ENCODE results near the gene CTDSP1. TPM values are rescaled to one million over a fixed set of nuclear protein-coding genes. Genes with fewer than 3 reads are reported as not detected.
A peak's percentile ranks its signal among the peaks of the same experiment; 100 is the strongest.

The CTDSP1 gene
- total RNA-seq, 2 experiments from 2014 or later: 57.7 to 65.4 TPM

DNA sequence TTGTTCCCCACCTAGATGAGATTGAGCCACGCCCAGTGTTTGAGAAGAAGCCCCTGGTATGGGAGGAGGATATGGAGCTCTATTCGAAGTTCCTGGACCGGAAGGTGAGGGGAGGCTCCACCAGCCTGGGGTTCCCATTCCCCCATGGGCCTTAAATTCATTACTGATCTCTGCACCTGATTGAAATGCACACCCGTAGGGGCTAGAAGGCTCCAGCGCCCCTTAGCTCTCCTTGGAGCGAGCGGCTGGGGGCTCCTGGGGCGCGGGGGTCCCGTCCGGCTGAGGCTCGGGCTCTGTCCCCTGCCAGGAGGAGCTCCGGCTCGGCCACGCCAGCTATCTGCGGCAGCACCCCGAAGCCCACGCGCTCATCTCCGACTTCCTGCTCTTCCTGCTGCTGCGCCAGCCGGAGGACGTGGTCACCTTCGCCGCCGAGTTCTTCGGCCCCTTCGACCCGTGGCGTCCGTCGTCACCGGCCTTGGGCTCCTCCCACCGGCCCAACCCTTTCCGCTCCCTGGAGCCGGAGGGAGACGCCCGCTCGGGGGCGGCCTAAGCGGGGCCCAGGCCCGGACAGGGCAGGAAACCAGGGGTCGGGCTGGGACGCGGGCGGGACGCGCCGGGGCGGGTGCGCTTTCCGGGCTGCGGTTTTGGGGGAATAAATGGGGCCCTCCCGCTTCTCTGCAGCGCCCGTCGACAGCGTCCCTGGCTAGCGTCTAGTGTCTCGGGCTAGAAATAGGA is 32.1 kb upstream of the CTDSP1 start:
- H3K4me1 Mint-ChIP-seq: peaks cover 20% of the 10 kb centered on the region
- ATAC-seq: peak; percentile 96
- H3K4me3 Mint-ChIP-seq: peak overlapping the region; percentile 72
- no peaks in the 10 kb centered on the region for H3K9me3 Mint-ChIP-seq (ENCODE audit: low read depth)
- peak; percentile 80 for DNase-seq
- no peaks in the 10 kb centered on the region for H3K27me3 Mint-ChIP-seq
- CTCF ChIA-PET: interaction anchor here (0.7 to 1.2 kb wide), 4 partner anchors 41 to 97 kb away, joined by 3 to 6 read pairs (median 4); partner anchors contain the start of genes AAMP and PNKD
- H3K27ac Mint-ChIP-seq: peak overlapping the region; percentile 67
- intact Hi-C loops (cut with DNase I, micrococcal nuclease): loop anchor here in 1 of 2 experiments (1.0 kb wide), 1 partner anchor 29 kb away; no protein-coding TSS in a partner anchor
- H3K36me3 Mint-ChIP-seq (ENCODE audit: low read depth): no peaks in the 10 kb centered on the region
- POLR2A ChIA-PET: no interaction called here

DNA sequence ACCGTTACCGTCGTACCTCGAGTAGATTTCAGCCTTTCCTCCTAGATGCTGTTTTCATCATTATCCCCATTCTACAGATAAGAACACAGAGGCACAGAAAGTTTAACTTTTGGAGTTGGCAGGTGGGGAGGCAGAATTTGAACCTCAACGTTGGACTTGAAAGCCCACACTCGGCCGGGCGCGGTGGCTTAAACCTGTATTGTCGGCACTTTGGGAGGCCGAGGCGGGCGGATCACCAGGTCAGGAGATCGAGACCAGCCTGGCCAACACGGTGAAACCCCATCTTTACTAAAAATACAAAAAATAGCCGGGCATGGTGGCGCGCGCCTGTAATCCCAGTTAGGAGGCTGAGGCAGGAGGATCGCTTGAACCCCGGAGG is 31.5 kb upstream of the CTDSP1 start:
- Mint-ChIP-seq H3K4me3 (peak overlapping the region; percentile 72), H3K27ac (peak overlapping the region; percentile 63), H3K27me3 (no peaks in the 10 kb centered on the region), H3K36me3 (ENCODE audit: low read depth) (no peaks in the 10 kb centered on the region), H3K4me1 (peaks cover 20% of the 10 kb centered on the region), H3K9me3 (ENCODE audit: low read depth) (no peaks in the 10 kb centered on the region)
- intact Hi-C loops (cut with DNase I, micrococcal nuclease): no loop called here
- no peak for ATAC-seq
- ChIA-PET POLR2A (no interaction called here), CTCF (interaction anchor here (0.8 to 1.2 kb wide), 2 partner anchors 66 to 98 kb away, joined by 3 read pairs; partner anchors contain the start of genes AAMP and PNKD)
- DNase-seq: no peak

DNA sequence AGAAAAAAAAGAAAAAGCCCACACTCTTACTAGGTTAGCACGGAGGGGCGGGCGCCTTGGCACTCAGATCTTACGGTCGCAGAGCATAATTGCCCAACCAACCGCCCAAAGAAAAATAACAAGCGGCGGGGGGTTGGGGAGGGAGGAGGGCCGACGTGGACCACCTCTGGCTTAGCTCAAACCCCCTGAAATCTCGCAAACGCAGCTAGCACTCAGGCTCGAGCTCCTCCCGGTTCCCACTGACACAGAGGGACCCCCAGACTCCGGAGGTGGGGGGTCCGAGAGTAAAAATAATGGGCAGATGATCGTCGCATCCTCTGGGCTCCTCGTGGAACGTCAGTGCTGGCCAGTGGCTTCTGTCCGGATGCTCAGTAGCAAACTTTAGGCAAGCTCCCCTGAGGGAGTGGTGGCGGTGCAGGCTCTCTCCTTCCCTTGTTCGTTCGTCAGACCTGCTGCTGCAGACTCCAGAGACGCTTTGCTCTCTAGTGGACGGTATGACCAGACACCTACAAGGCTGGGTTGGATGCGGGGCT is 31.0 kb upstream of the CTDSP1 start:
- Mint-ChIP-seq H3K27me3 (no peaks in the 10 kb centered on the region), H3K9me3 (ENCODE audit: low read depth) (no peaks in the 10 kb centered on the region), H3K4me1 (peaks cover 20% of the 10 kb centered on the region), H3K27ac (no peak overlapping the region), H3K36me3 (ENCODE audit: low read depth) (no peaks in the 10 kb centered on the region), H3K4me3 (peak overlapping the region; percentile 72)
- intact Hi-C loops (cut with DNase I, micrococcal nuclease): no loop called here
- CTCF ChIA-PET: interaction anchor here (1.2 to 1.5 kb wide), 2 partner anchors 15 to 24 kb away, joined by 4 to 5 read pairs; no protein-coding TSS in a partner anchor
- no peak for DNase-seq
- POLR2A ChIA-PET: no interaction called here
- ATAC-seq: no peak

DNA sequence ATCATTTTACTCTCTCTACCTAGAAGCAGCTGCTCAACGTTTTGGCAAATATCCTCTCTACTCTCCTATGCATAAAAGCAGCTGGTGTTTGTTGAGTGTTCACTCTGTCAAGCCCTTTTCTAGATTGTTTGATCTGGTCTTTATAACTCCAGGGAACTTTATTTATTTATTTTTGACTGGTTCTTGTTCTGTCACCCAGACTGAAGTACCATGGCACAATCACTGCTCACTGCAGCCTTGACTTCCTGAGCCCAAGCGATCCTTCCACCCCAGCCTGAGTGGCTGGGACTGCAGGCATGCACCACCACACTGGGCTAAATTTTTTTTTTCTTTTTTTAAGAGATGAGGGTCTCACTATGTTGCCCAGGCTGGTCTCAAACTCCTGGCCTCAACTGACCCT is 30.3 kb upstream of the CTDSP1 start:
- ChIA-PET POLR2A (no interaction called here), CTCF (interaction anchor here (0.7 to 1.5 kb wide), 3 partner anchors 14 to 78 kb away, joined by 3 to 5 read pairs (median 4); no protein-coding TSS in a partner anchor)
- Mint-ChIP-seq H3K4me1 (peaks cover 20% of the 10 kb centered on the region), H3K27ac (no peak overlapping the region), H3K9me3 (ENCODE audit: low read depth) (no peaks in the 10 kb centered on the region), H3K4me3 (no peak overlapping the region), H3K27me3 (no peaks in the 10 kb centered on the region), H3K36me3 (ENCODE audit: low read depth) (no peaks in the 10 kb centered on the region)
- intact Hi-C loops (cut with DNase I, micrococcal nuclease): no loop called here
- ATAC-seq: no peak
- DNase-seq: no peak

DNA sequence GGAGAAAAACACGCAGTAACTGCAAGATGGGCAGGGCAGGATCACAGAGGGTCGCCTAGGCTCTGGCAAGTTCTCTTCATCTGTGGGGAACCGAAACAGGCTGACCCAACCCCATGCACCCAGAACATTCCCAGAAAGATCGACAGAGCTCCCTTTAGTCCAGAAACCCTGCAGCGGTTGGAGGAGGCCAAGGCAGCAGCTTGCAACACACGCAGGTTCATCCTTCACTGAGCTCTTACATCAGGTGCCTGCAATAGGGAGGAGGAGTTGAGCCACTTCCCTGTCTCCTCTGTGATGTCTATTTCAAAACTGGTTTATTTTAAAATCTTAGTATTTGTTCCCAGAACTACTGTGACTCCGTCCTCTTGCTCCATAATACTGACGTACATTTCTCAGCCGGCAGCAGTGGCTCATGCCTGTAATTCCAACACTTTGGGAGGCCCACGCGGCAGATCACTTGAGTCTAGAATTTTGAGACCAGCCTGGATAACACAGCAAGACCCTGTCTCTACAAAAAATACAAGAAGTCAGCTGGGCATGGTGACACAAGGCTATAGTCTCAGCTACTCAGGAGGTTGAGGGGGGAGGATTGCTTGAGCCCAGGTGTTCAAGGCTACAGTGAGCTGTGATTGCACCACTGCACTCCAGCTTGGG is 29.1 kb upstream of the CTDSP1 start:
- Mint-ChIP-seq H3K27me3 (no peaks in the 10 kb centered on the region), H3K36me3 (ENCODE audit: low read depth) (no peaks in the 10 kb centered on the region), H3K4me1 (peaks cover 20% of the 10 kb centered on the region), H3K9me3 (ENCODE audit: low read depth) (no peaks in the 10 kb centered on the region), H3K27ac (no peak overlapping the region), H3K4me3 (no peak overlapping the region)
- DNase-seq: no peak
- intact Hi-C loops (cut with DNase I, micrococcal nuclease): no loop called here
- ChIA-PET POLR2A (interaction anchor here (0.6 kb wide), 1 partner anchor 34 kb away, joined by 4 read pairs; no protein-coding TSS in a partner anchor), CTCF (interaction anchor here (0.6 to 1.7 kb wide), 4 partner anchors 12 to 45 kb away, joined by 3 to 5 read pairs (median 4); no protein-coding TSS in a partner anchor)
- ATAC-seq: no peak

DNA sequence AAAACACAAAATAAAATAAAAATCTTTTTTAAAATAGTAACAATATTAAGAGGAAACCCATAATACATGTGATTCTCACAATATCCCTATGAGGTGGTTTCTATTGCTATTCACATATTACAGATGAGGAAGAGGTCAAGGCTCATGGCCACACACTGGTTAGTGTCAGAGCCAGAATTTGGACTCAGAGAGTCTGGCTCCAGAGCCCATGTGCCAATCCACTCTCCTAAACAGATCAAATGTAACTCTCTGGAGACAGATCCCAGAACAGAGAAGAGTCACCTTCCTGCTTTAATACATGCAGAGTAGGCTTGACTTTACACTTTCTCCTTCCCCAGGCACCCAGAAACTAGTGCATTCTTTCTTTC is 27.7 kb upstream of the CTDSP1 start:
- ATAC-seq (no peak), DNase-seq (no peak)
- CTCF ChIA-PET: no interaction called here
- H3K27ac Mint-ChIP-seq: no peak overlapping the region
- intact Hi-C loops (cut with DNase I, micrococcal nuclease): no loop called here
- peaks cover 17% of the 10 kb centered on the region for H3K4me1 Mint-ChIP-seq
- no peaks in the 10 kb centered on the region for H3K36me3 Mint-ChIP-seq (ENCODE audit: low read depth)
- POLR2A ChIA-PET: no interaction called here
- no peaks in the 10 kb centered on the region for H3K9me3 Mint-ChIP-seq (ENCODE audit: low read depth)
- H3K27me3 Mint-ChIP-seq: no peaks in the 10 kb centered on the region
- H3K4me3 Mint-ChIP-seq: no peak overlapping the region

DNA sequence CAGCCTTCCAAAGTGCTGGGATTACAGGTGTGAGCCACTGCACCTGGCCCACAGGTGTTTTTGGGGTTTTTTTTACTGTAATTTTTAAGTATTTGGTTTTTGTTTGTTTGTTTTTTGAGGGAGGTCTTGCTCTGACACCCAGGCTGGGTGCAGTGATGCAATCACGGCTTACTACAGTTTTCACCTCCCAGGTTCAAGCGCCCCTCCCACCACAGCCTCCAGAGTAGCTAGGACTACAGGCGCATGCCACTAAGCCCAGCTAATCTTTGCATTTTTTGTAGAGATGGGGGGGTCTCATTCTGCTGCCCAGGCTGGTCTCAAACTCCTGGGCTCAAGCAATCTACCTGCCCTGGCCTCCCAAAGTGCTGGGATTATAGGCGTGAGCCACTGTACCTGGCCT is 24.9 kb upstream of the CTDSP1 start:
- ChIA-PET POLR2A (no interaction called here), CTCF (no interaction called here)
- no peak for DNase-seq
- no peaks in the 10 kb centered on the region for H3K9me3 Mint-ChIP-seq (ENCODE audit: low read depth)
- H3K36me3 Mint-ChIP-seq (ENCODE audit: low read depth): no peaks in the 10 kb centered on the region
- H3K27me3 Mint-ChIP-seq: no peaks in the 10 kb centered on the region
- no peak for ATAC-seq
- H3K27ac Mint-ChIP-seq: no peak overlapping the region
- no peak overlapping the region for H3K4me3 Mint-ChIP-seq
- intact Hi-C loops (cut with DNase I, micrococcal nuclease): no loop called here
- H3K4me1 Mint-ChIP-seq: peaks cover 4% of the 10 kb centered on the region

DNA sequence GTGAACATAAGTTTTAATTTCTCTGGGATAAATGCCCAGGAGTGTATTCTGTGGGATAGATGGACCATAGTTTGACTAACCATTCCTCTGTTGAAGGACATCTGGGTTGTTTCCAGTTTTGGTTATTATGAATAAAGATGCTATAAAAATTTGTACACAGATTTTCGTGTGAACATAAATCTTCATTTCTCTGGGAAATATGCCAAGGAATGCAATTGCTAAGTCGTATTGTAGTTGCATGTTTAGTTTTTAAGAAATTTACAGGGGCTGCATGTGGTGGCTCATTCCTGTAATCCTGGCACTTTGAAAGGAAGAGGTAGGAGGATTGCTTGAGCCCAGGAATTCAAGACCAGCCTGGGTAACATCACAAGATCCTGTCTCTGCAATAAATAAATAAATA is 24.5 kb upstream of the CTDSP1 start:
- no peaks in the 10 kb centered on the region for H3K36me3 Mint-ChIP-seq (ENCODE audit: low read depth)
- ATAC-seq (no peak), DNase-seq (no peak)
- no peak overlapping the region for H3K4me3 Mint-ChIP-seq
- intact Hi-C loops (cut with DNase I, micrococcal nuclease): no loop called here
- peaks cover under 1% of the 10 kb centered on the region for H3K4me1 Mint-ChIP-seq
- H3K9me3 Mint-ChIP-seq (ENCODE audit: low read depth): no peaks in the 10 kb centered on the region
- H3K27ac Mint-ChIP-seq: no peak overlapping the region
- ChIA-PET CTCF (no interaction called here), POLR2A (no interaction called here)
- no peaks in the 10 kb centered on the region for H3K27me3 Mint-ChIP-seq

DNA sequence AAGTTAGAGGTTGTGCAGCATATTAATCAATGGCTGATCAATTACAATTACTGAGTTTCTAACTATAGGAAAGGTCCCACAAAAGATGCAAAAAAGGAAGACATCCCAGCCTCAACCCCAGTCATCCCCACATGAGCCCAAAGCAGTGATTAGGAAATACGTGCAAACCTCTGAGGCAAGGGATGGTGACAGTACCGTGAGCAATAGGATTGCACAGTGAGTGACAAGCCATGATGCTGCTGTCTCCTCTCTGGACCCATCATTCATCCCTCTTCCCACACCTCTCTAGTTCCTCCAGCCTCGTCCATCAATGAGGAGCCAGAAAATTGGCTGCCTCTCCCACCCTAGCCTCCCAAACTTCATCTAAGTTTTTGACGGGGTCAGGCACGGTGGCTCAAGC is 21.6 kb upstream of the CTDSP1 start:
- H3K27ac Mint-ChIP-seq: no peak overlapping the region
- intact Hi-C loops (cut with DNase I, micrococcal nuclease): no loop called here
- POLR2A ChIA-PET: no interaction called here
- CTCF ChIA-PET: interaction anchor here (0.7 to 1.1 kb wide), 2 partner anchors 22 to 108 kb away, joined by 3 read pairs; partner anchors contain the start of genes AAMP, CATIP and PNKD
- no peaks in the 10 kb centered on the region for H3K27me3 Mint-ChIP-seq
- no peaks in the 10 kb centered on the region for H3K4me1 Mint-ChIP-seq
- no peaks in the 10 kb centered on the region for H3K9me3 Mint-ChIP-seq (ENCODE audit: low read depth)
- DNase-seq (no peak), ATAC-seq (no peak)
- H3K36me3 Mint-ChIP-seq (ENCODE audit: low read depth): no peaks in the 10 kb centered on the region
- H3K4me3 Mint-ChIP-seq: no peak overlapping the region

DNA sequence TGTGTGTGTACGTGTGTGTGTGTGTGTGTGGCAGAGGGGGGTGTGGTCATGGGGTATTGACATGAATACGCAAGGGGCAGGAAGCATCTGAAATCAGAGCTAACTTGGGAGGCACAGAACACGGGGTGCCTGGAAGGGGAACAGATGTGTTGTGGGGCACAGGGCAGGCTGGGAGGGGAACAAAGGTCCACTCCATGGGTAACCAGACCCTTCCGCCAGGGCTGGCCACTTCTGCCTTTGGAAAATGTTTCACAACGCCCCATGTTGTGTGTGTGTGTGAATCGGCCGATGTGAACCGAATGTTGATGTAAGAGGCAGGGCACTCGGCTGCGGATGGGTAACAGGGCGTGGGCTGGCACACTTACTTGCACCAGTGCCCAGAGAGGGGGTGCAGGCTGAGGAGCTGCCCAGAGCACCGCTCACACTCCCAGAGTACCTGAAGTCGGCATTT is 17.7 kb upstream of the CTDSP1 start, which contains the start of gene SLC11A1:
Gene SLC11A1, plus strand, starts transcription at position 358 of the 451 bp plus-strand sequence. CDS start 96 bp downstream, outside the sequence.
- CTCF ChIA-PET: no interaction called here
- Mint-ChIP-seq H3K9me3 (ENCODE audit: low read depth) (no peaks in the 10 kb centered on the region), H3K36me3 (ENCODE audit: low read depth) (no peaks in the 10 kb centered on the region), H3K27me3 (no peaks in the 10 kb centered on the region), H3K4me3 (no peak within 1 kb of the TSS), H3K27ac (no peak within 1 kb of the TSS), H3K4me1 (no peaks in the 10 kb centered on the region)
- ATAC-seq: no peak
- DNase-seq: no peak
- intact Hi-C loops (cut with DNase I, micrococcal nuclease): no loop called here
- POLR2A ChIA-PET: interaction anchor here (0.6 kb wide), 1 partner anchor 478 kb away, joined by 3 read pairs; no protein-coding TSS in a partner anchor

DNA sequence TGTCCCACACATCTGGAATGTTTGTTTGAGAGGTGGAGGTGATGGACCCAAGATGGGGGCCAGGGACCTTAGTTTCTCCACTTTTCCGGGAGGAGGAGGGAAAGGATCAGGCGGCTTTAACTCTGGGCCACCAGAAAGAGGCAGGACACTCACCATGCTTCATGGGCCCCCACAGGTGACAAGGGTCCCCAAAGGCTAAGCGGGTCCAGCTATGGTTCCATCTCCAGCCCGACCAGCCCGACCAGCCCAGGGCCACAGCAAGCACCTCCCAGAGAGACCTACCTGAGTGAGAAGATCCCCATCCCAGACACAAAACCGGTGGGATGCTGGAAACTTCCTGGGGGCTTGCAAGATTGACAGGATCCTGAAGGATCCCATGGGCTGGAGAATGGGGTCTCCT is 16.9 kb upstream of the CTDSP1 start:
- intact Hi-C loops (cut with DNase I, micrococcal nuclease): no loop called here
- no peak overlapping the region for H3K4me3 Mint-ChIP-seq
- no peaks in the 10 kb centered on the region for H3K36me3 Mint-ChIP-seq (ENCODE audit: low read depth)
- CTCF ChIA-PET: no interaction called here
- H3K9me3 Mint-ChIP-seq (ENCODE audit: low read depth): no peaks in the 10 kb centered on the region
- H3K27ac Mint-ChIP-seq: no peak overlapping the region
- ATAC-seq (no peak), DNase-seq (no peak)
- H3K27me3 Mint-ChIP-seq: no peaks in the 10 kb centered on the region
- POLR2A ChIA-PET: no interaction called here
- peaks cover 4% of the 10 kb centered on the region for H3K4me1 Mint-ChIP-seq

Data from activated CD4-positive, alpha-beta T cell treated with anti-CD3 and anti-CD28 coated beads for 36 hours (primary cell).